GM11168 (cell line): ENCODE measurements around the gene MAPK8IP1.
"Not testable (repeated sequence)": the region's sequence is repeated elsewhere in the genome, so short reads cannot be mapped to it uniquely, and the experiment has no call there.

ENCODE experiments used
- in situ Hi-C: fragments of 300-500 bp; cut with MboI; formaldehyde crosslinking; loops from one replicate; pipeline ENCODE4 v1.12.0; 2022; ENCODE audit warnings: low sequenced_read_pairs; ENCODE audit not compliant: unreplicated experiment

Gene MAPK8IP1

GRCh38 chr11:45886816-45887520 is 1.5 kb downstream of the MAPK8IP1 start:
- in situ Hi-C loops = no loop called here

GRCh38 chr11:45887587-45887986 is 2.1 kb downstream of the MAPK8IP1 start:
- in situ Hi-C loops = no loop called here

GRCh38 chr11:45889555-45889954 is 4.1 kb downstream of the MAPK8IP1 start:
- in situ Hi-C loops = no loop called here

GRCh38 chr11:45889966-45890365 is 4.5 kb downstream of the MAPK8IP1 start:
- in situ Hi-C loops = no loop called here

DNA sequence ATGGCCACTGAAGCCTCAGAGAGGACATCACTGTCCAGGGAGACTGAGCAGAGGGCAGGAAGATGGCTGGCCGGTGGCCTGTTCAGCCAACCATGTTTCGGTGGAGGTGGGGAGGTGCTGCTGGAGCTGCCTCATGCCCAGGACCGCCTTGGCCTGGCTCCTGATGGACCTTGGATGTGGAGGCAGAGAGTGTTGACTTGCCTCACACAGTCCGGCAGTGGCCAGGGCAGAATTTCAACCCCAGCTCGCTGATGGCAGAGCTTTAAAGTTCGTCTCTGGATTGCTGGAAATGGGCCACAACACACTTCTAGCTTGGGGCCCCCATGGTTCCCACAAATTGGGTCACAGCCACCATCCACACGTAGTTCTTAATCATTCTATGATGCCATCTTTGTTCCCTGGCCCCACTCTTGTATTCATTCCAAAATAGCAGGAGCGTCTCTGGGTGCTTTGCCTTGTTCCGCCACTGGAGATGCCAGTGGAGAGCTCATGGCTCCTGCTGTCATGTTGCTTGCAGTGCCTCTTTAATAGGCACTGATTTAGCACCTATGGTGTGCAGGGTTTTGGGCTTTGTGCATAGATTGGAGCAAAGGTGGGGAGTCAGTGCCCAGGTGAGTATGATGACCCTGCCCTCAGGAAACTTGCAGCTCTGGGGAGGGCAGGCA is 5.6 kb downstream of the MAPK8IP1 start:
- in situ Hi-C loops = no loop called here

- in situ Hi-C loops = no loop called here
Observed at GRCh38 chr11:45892856-45893255, 7.4 kb downstream of the MAPK8IP1 start.

DNA sequence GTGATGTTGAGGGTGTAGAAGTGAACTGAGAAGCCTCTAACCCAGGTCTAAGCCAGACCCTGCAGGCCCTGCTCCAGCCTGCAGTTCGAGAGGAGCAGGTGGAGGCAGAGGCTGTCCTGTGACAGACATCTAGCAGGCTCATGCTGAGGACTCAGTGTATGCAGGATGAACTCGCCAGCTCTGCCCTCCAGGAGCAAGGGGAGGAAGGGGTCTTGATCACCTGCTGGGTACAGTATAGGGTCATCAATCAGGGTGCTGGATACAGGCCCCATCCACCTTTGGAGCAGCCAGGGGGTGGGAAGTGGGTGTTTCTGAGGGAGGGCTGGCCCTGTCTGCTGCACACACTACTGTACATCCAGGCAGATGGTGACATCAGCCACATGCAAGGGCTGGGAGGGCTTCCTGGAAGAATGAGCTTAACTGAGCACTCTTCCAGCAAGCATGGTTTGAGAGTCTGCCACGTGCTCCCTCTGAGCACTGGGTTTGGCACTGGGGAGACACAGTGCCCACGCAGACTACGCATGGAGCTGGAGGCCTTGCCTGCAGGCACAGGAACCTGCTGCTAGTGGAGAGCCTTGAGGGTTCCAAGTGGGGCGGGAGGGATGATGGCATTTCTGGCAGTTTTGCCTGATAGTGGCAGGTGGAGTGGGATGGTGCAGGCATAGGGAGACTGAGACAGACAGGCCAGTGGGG is 9.2 kb downstream of the MAPK8IP1 start:
- in situ Hi-C loops = no loop called here

DNA sequence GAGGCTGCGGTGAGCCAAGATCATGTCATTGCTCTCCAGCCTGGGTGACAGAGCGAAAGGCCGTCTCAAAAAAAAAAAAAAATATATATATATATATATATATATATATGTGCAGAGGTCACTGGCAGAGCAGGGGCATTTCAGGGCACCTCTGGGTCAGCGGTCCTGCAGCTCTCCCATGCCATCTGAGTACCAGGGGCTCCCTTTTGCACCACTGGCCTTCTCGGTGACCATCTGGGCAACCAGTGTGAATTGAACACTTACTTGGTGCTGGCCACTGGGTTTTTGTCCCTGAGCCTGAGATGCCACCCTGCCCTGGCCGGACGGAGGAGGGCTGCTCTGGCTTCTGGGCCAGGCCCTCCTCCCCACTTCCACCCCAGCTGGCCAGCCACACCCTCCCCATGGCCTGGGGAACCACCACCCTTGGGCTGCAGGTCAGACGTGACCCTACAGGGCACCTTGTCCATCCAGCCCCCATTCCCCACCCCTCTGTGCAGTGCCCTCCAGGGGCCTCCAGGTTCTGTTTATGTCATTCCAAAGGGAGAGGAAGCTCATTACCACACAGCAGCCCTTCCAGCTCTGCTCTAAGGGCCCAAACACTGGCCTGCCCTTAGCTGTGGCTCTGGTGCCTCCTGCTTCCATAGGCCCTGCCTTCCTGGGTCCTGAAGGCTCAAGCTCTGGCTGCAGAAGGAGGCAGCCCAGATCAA is 10.3 kb downstream of the MAPK8IP1 start:
- in situ Hi-C loops = no loop called here

DNA sequence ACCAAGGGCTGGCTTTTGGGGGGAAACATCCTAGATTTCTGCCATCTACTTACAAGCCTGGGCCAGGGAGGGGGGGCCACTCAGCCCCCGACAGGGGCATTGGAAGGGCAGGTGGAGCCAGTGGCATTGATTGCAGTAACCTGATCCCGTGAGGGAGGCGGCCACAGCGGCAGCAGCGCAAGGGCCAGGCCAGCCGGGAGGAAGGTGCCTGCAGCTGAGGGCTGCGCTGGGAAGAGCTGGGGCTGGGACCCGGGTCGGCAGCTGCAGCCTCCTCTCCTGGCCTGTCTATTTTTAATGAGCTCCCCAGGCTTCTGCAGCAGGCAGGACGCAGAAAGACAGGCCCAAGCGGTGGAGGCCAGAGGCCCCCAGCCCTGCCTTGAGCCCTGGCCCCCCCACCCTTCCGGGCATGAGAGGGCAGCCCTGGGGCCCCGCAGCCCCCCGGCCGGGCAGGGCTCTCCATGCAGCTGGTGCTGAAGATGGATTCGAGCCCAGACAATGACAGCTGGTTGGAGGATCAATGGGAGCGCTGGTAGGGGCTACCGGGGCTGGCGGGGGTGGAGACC is 11.1 kb downstream of the MAPK8IP1 start:
- in situ Hi-C loops = no loop called here

- in situ Hi-C loops = no loop called here
Observed at GRCh38 chr11:45897556-45897955, 12.1 kb downstream of the MAPK8IP1 start.

- in situ Hi-C loops = no loop called here
Observed at GRCh38 chr11:45899086-45899447, 13.6 kb downstream of the MAPK8IP1 start.

GRCh38 chr11:45899448-45900174 is 14.2 kb downstream of the MAPK8IP1 start:
- in situ Hi-C loops = no loop called here

- in situ Hi-C loops = not testable (repeated sequence)
Observed at GRCh38 chr11:45900175-45900800, 14.8 kb downstream of the MAPK8IP1 start.

DNA sequence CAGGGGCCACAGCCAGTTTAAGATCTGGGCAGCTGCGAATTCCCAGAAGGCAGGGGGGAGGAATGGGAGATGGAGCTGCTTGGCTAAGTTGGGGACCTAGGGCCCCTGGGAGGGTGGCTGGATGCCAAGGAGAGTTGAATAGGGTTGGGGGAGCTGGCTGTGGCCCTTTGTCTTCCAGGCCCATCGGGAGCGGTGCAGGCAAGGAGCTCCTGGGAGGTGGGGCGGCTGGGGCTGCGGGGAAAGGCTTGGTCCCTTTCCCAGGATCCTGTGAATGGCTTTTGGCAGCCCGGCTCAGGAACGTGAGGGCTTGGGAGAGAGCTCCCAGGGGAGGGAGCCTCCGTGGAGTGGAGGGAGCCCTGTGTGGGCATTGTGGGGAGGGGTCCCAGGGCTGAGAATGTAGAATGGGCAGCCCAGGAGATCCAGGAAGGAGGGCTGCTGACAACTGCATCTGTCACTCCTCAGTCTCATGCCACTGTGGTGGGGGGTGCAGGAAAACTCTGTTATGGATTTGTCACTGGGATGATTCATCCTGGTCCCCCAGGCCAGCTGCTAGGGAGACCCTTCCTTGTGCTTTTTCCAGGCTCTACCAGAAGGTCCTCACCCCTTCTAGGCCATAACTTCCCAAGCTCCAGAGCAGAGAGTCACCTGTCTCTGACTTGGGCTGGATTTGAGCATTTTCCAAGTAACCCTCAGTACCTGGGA is 15.6 kb downstream of the MAPK8IP1 start:
- in situ Hi-C loops = no loop called here

DNA sequence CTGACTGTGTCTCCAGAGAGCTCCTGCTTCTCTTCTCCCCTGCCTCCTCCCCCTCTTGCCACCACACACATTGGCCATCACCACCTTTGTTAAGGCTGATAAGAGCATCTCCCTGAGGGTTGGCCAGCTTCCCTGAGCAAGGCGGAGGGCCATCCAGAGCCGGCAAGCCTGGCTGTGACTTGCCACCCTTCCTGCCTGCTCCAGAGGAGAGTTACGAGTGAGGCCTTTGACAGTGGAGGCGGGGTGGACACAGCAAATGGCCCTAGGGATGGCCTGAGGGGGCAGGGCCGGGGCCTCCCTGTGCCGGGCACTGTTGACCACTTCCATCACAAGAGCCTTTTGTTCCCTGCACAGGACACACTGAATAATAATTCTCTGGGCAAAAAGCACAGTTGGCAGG is 16.2 kb downstream of the MAPK8IP1 start:
- in situ Hi-C loops = no loop called here

DNA sequence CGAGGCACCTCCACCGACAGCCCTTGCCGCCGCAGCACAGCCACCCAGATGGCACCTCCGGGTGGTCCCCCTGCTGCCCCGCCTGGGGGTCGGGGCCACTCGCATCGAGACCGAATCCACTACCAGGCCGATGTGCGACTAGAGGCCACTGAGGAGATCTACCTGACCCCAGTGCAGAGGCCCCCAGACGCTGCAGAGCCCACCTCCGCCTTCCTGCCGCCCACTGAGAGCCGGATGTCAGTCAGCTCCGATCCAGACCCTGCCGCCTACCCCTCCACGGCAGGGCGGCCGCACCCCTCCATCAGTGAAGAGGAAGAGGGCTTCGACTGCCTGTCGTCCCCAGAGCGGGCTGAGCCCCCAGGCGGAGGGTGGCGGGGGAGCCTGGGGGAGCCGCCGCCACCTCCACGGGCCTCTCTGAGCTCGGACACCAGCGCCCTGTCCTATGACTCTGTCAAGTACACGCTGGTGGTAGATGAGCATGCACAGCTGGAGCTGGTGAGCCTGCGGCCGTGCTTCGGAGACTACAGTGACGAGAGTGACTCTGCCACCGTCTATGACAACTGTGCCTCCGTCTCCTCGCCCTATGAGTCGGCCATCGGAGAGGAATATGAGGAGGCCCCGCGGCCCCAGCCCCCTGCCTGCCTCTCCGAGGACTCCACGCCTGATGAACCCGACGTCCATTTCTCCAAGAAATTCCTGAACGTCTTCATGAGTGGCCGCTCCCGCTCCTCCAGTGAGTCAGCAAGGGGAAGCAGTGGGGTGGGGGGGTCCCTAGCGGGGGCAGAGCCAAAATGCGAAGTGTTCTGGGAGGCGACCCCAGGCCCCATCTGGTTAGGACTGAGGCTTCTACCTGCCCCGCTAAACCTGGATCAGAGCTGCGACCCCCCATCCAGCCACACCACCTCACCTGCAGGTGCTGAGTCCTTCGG is 17.3 kb downstream of the MAPK8IP1 start:
- in situ Hi-C loops = no loop called here

- in situ Hi-C loops = no loop called here
Observed at GRCh38 chr11:45904309-45904915, 19.0 kb downstream of the MAPK8IP1 start.
